Measurements from ENCODE around the gene NDUFB3. TPM values are rescaled to one million over a fixed set of nuclear protein-coding genes. Genes with fewer than 3 reads are reported as not detected.

The NDUFB3 gene
- 18.5 and 23.8 TPM in 2 replicates for total RNA-seq

DNA sequence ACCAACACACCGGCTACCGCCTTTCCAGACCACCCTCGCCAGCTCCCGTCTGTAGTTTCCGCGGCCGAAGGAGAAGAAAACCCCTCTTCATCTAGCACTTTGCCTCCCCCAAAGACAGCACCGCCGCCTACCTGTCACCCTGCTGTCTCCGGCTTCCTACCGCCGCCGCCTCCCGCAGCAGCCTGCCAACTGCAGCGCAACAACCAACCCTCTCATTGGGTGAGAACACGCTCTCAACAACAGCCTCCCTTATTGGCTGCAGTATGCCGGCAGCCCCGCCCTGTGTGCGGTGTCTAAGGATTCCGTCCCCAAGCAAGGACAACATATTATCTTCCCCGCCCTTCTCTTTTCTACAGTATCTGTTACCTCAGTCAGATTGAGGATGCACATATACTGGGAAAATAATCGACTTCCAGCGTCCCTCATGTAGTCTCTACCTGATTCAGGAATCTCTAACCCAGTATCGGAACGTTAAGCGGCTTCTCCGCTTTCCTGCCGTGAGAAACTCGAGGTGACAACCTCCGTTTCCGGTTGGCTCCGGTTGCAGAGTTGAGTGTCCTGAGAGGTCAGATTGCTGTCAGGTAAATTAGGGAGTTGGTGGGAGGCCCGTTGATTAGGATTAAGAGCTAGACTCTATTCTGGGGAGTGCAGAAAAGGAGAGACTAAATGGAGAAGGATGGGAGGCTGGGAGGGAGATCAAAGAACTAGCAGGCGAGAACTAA, at the start of gene NDUFB3, which contains the start of gene HYCC2:
Gene NDUFB3, plus strand, starts transcription at position 523 of the 722 bp plus-strand sequence. CDS start 6,882 bp downstream, outside the sequence.
Gene HYCC2, minus strand, starts transcription at position 193 of the 722 bp plus-strand sequence. CDS start 47,662 bp downstream, outside the sequence.

DNA sequence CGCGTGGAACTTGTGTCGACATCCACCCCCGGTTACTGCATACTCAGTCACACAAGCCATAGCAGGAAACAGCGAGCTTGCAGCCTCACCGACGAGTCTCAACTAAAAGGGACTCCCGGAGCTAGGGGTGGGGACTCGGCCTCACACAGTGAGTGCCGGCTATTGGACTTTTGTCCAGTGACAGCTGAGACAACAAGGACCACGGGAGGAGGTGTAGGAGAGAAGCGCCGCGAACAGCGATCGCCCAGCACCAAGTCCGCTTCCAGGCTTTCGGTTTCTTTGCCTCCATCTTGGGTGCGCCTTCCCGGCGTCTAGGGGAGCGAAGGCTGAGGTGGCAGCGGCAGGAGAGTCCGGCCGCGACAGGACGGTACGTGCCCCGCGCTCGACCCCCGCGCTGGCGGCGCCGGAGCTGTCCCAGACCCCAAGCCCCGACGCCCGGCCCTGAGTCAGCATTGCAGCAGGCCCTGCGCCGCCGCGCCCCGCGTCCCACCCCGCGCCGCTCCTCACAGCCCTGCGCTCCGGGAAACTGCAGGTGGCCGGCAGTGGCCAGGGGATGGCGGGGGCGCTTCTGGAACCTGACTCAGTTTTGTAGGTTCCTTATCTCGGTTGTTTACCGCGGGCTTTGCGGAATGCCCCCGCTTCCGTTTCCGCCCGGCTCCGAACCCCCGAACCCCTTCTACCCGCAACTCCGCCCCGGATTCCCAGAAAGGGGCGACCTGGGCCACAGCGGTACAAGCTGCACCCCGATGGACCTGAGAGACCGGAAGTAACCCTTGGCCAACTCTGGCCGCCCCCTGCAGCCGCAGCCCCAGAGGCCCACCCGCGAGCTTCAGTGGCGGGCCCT, 44.5 kb downstream of the NDUFB3 start, which contains the start of gene CFLAR:
Gene CFLAR, plus strand, starts transcription at position 50 of the 844 bp plus-strand sequence. CDS start 13,702 bp downstream, outside the sequence.

Small RNAs within 50 kb of the gene (small RNA-seq; reads per million reads assigned to genes)
- gene RNU6-1206P, result not detected

Other genes starting within 250 kb of the NDUFB3 start
- 39.1 TPM in 2 replicates for gene CLK1, start 207.3 kb upstream of the NDUFB3 start, total RNA-seq
- 19.0 and 40.2 TPM in 2 replicates for gene PPIL3, start 182.9 kb upstream of the NDUFB3 start, total RNA-seq
- 15.3 and 16.9 TPM in 2 replicates for gene NIF3L1, start 182.6 kb upstream of the NDUFB3 start, total RNA-seq
- gene ORC2, start 108.3 kb upstream of the NDUFB3 start, total RNA-seq, result 15.6 and 16.2 TPM in 2 replicates
- 10.9 and 15.9 TPM in 2 replicates for gene HYCC2, start 330 bp upstream of the NDUFB3 start, total RNA-seq
- 135 and 157 TPM in 2 replicates for gene CFLAR, start 44.2 kb downstream of the NDUFB3 start, total RNA-seq
- gene CASP10, start 111.1 kb downstream of the NDUFB3 start, total RNA-seq, result 3.1 and 5.7 TPM in 2 replicates
- gene CASP8, start 188.5 kb downstream of the NDUFB3 start, total RNA-seq, result 28.6 and 29.4 TPM in 2 replicates